Stimulated activated CD4-positive, alpha-beta T cell treated with anti-CD3 and anti-CD28 coated beads, Interleukin-4, amount 100 ng/mL, for 4 hours (primary cell): ENCODE data around the gene NCOA5.

Experiments used
- DNase-seq, 2 experiments: peaks; one replicate each; pipeline ENCODE4 v3.0.0-alpha.2; 2020

Gene NCOA5

GRCh38 chr20:46089417-46090388, at the start of gene NCOA5:
Gene NCOA5 (minus strand): TSS chr20:46089962. CDS start chr20:46079424, 10,538 bp downstream.
- DNase-seq = peak; percentile 93 to 94

- DNase-seq = no peak
Observed at GRCh38 chr20:46139266-46139889, 49.6 kb upstream of the NCOA5 start.

- no peak for DNase-seq
Observed at GRCh38 chr20:46137816-46138215, 48.1 kb upstream of the NCOA5 start.

DNA sequence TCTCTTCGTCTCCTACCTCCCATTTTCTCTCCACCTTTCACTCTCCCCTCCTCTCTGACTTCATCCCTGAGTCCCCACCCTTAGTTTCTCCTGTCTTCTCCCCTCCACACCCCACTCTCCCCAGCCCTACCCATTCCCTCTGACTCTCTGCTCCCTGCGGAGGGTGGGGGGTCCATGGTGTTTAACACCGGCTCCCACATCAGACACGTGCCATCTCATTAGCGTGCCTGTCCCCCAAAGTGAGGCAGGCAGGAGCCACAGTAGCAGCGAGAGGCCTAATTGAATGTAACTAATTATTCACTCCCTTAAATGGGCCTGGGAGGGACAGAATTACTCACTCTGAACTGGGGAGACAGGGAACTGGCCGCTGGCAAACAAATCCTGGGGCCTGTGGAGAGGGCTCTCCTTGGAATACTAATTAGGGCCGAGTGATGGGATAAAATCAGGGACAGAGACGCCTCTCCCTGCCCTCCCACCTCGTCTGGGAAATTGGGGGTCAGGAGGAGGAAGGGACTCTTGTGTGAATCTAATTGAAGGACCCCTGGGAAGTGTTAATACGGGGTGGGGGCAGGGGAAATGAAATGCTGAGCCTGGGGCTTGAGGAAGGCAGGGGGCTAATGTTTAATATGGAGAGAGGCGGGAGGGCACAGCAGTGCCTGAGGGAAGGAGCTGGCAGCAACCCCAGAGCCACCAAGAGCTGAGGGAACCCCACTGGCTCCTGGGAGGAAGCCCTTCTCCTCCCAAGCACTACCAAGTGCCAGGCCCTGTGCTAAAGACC, 46.3 kb upstream of the NCOA5 start:
- no peak for DNase-seq

DNA sequence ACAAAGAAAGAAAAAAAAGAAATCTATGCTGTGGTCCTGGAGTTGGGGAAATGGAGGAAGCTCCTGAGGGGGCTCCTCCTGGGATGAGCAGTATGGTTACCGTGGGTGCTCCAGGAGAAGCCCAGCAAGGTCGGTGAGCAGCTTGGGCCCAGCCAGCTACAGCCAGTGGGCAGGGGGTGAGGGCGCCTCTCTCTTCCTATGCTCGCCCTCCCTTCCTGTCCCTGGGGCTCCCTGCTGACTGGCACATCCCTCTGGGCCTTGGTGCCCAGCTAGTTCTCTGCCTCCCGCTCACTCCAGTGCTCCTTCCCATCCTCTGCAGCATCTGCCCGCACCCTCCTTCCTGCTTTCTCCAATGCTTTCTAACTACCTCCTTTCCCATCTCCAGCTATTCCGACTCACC, 45.0 kb upstream of the NCOA5 start:
- DNase-seq = no peak

- no peak for DNase-seq
Observed at GRCh38 chr20:46133886-46134654, 44.3 kb upstream of the NCOA5 start.

- DNase-seq = peak; percentile 36 to 53
Observed at GRCh38 chr20:46132705-46133120, 43.0 kb upstream of the NCOA5 start.

GRCh38 chr20:46131396-46131795, 41.6 kb upstream of the NCOA5 start:
- no peak for DNase-seq

GRCh38 chr20:46130534-46130933, 40.8 kb upstream of the NCOA5 start:
- DNase-seq = no peak

GRCh38 chr20:46129955-46130481, 40.3 kb upstream of the NCOA5 start:
- DNase-seq = no peak

DNA sequence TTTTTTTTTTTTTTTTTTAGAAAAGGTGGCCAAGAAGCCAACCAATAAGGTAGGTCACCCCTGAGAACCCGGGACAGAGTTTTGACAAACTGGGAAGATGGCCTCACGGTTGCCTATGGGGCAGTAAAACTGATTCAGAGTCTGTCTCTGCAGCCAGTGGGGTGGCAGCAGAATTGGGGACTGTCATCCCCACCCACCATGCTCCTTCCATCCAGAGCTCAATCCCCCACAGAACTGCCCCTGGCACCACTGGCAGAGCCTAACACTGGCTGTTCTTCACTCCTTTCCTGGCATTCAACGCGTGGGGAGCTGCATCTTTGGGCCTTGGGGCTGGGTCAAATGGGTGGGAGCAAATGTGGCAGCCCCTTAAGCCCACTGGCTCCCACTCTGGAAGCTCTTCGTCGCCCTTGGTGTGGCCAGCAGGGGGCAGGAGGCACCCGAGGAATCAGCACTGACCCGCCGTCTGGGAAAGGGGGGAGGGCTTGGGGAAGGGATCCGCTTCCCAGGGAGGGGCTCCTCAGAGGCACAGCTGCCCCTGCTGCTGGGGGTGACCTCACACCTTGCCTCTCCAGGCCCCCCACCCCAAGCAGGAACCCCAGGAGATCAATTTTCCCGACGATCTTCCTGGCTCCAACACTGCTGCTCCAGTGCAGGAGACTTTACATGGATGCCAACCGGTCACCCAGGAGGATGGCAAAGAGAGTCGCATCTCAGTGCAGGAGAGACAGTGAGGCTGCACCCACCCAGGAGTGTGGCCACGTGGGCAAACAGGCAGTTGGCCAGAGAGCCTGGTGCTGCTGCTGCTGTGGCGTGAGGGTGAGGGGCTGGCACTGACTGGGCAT, 38.8 kb upstream of the NCOA5 start:
- no peak for DNase-seq

DNA sequence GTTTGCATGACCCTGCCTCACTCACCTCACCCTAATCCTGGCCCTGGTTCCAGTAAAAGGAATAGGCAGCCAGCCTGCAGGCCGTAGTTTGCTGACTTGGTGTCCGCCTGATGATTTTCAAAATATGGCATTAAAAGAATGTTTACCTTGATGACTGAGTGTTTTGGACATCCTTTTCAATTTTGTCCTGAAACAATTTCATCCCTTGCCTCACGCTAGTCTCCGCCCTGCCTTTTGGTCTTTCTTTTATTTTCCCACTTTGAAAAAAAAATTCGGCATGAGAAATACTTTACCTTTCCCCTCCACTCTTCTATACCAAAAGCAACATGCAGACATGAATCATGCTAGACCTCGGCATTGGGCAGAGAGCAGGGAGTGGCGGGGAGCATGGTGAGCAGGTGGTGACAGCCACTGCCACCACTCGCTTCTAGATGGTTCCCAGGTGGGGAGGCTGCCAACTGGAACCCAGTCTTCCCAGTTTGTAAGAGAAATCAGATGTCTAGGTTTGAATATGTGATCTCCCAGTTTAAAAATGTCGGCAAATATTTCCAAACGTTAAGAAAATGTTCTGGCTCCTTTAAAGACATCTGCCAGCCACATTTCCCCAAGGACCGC, 37.7 kb upstream of the NCOA5 start:
- DNase-seq = no peak

GRCh38 chr20:46126440-46127056, 36.8 kb upstream of the NCOA5 start:
- DNase-seq = no peak

DNA sequence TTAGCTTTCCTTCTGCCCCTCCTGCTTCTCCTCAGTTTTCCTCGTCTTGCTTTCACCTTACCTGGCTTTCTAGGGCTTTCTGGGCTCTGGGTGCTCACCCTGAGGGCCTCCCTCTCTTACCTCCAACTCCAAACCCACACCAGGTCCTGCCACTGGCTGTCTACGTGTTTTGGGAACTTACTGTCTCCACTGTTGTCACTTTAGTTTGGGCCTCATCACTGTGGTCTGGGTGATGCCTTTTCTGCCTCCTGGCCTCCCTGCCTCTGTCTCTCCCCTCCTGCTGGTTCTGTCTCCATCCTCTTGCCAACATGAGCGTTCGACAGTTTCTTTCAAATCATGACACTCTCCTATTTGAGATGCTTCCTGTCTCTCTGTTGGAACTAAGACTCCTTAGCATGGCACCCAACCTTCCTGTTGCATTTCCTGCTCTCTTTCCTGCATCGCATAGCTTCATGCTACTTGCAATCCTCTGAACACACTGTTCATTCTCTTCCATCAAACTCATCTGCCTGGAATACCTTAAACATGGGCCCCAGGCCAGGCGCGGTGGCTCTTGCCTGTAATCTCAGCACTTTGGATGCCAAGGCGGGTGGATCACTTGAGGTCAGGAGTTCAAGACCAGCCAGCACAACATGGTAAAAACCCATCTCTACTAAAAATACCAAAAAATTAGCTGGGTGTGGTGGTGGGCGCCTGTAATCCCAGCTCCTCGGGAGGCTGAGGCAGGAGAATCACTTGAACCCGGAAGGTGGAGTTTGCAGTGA, 33.9 kb upstream of the NCOA5 start:
- no peak for DNase-seq

- DNase-seq = no peak
Observed at GRCh38 chr20:46122516-46123481, 33.0 kb upstream of the NCOA5 start.

- DNase-seq = no peak
Observed at GRCh38 chr20:46122071-46122470, 32.3 kb upstream of the NCOA5 start.

- no peak for DNase-seq
Observed at GRCh38 chr20:46121184-46121930, 31.6 kb upstream of the NCOA5 start.

- no peak for DNase-seq
Observed at GRCh38 chr20:46120136-46120535, 30.4 kb upstream of the NCOA5 start.
